Jurkat, Clone E6-1 (cell line): ENCODE measurements around the gene HPCAL1.
"Not testable (repeated sequence)": the region's sequence is repeated elsewhere in the genome, so short reads cannot be mapped to it uniquely, and the experiment has no call there.

Experiments used
- DNase-seq: peaks from one replicate; pipeline ENCODE4 v3.0.0-alpha.2; 2011; ENCODE audit warnings: low read depth, low spot score
- H3K4me3 ChIP-seq: 2 replicates; pipeline ENCODE4 v1.5.1; 2011; ENCODE audit warnings: mild to moderate bottlenecking, low read length, control low read depth, moderate library complexity

HPCAL1 gene

GRCh38 chr2:10454505-10454904 lies 151.8 kb downstream of the HPCAL1 start:
- no peak for DNase-seq

GRCh38 chr2:10457195-10457594 lies 154.5 kb downstream of the HPCAL1 start:
- not testable (repeated sequence) for DNase-seq

More at GRCh38 chr2:10454505-10454904, 151.8 kb downstream of the HPCAL1 start:
- H3K4me3 ChIP-seq = no peak overlapping the region

GRCh38 chr2:10457846-10458598 lies 155.3 kb downstream of the HPCAL1 start:
- DNase-seq = no peak
- no peak overlapping the region for H3K4me3 ChIP-seq

More at GRCh38 chr2:10457195-10457594, 154.5 kb downstream of the HPCAL1 start:
- not testable (repeated sequence) for H3K4me3 ChIP-seq

GRCh38 chr2:10460366-10460796 lies 157.7 kb downstream of the HPCAL1 start:
- no peak for DNase-seq
- H3K4me3 ChIP-seq = no peak overlapping the region

- no peak for DNase-seq
- no peak overlapping the region for H3K4me3 ChIP-seq
Measured at GRCh38 chr2:10462178-10463083, 159.7 kb downstream of the HPCAL1 start.

- no peak for DNase-seq
- no peak overlapping the region for H3K4me3 ChIP-seq
Measured at GRCh38 chr2:10465910-10466309, 163.2 kb downstream of the HPCAL1 start.

- H3K4me3 ChIP-seq = no peak overlapping the region
- DNase-seq = no peak
Measured at GRCh38 chr2:10466801-10467200, 164.1 kb downstream of the HPCAL1 start.

GRCh38 chr2:10467401-10467800 lies 164.7 kb downstream of the HPCAL1 start:
- H3K4me3 ChIP-seq = no peak overlapping the region
- no peak for DNase-seq

- no peak for DNase-seq
- H3K4me3 ChIP-seq = no peak overlapping the region
Measured at GRCh38 chr2:10469301-10469700, 166.6 kb downstream of the HPCAL1 start.

- H3K4me3 ChIP-seq = no peak overlapping the region
- no peak for DNase-seq
Measured at GRCh38 chr2:10469955-10470608, 167.4 kb downstream of the HPCAL1 start.

- no peak for DNase-seq
- H3K4me3 ChIP-seq = no peak overlapping the region
Measured at GRCh38 chr2:10471046-10471571, 168.4 kb downstream of the HPCAL1 start.

- H3K4me3 ChIP-seq = no peak overlapping the region
- no peak for DNase-seq
Measured at GRCh38 chr2:10471955-10472354, 169.3 kb downstream of the HPCAL1 start.

GRCh38 chr2:10473121-10473756 lies 170.5 kb downstream of the HPCAL1 start:
- DNase-seq = no peak
- no peak overlapping the region for H3K4me3 ChIP-seq

- no peak overlapping the region for H3K4me3 ChIP-seq
- DNase-seq = no peak
Measured at GRCh38 chr2:10475221-10475722, 172.6 kb downstream of the HPCAL1 start.

- H3K4me3 ChIP-seq = no peak overlapping the region
- no peak for DNase-seq
Measured at GRCh38 chr2:10475811-10476660, 173.3 kb downstream of the HPCAL1 start.

GRCh38 chr2:10476723-10477442 lies 174.2 kb downstream of the HPCAL1 start:
- DNase-seq = no peak
- no peak overlapping the region for H3K4me3 ChIP-seq
